ENCODE measurements around the gene DUSP21. TPM values are rescaled to one million over a fixed set of nuclear protein-coding genes. Genes with fewer than 3 reads are reported as not detected.

Gene DUSP21
- total RNA-seq, 1 donor: not detected

DNA sequence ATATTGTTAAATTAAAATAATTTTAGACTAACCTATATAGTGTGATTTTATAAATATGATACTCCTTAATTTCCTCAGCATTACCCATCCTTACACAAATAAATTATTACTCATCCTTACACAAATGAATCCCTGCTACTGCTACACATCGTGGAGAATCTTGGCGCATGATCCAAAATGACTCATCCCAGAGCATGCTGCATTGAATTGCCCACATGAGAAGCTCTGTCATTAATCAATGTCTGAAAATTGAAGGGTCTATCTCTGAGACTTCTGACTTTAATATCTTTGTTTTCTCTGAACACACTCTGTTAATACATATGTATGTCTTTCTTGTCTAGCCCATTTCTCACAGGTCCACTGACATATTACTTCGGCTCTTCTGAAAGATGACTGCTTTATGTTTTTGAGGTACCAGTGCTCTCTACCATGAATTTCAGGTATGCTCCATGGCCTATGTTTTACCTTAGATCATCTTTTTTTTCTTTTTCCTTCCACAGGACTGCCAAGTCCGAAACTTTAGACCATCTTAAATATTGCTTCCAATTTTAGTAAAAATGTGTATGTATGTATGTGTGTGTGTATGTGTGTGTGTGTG is 15.7 kb upstream of the DUSP21 start:
- Histone ChIP-seq H4K20me1 (ENCODE audit: insufficient read depth, low read length) (no peaks in the 10 kb centered on the region), H2AFZ (ENCODE audit: low read length) (no peak overlapping the region), H3K9me3 (ENCODE audit: low read depth, low read length) (no peaks in the 10 kb centered on the region), H3K79me2 (ENCODE audit: insufficient read depth, low read length) (no peaks in the 10 kb centered on the region), H3K4me1 (ENCODE audit: insufficient read depth, low read length) (no peaks in the 10 kb centered on the region), H3K36me3 (ENCODE audit: insufficient read depth, low read length) (no peaks in the 10 kb centered on the region), H3K4me3 (ENCODE audit: insufficient read depth, low read length) (no peak overlapping the region), H3K27ac (ENCODE audit: low read depth, low read length) (no peak overlapping the region), H3K27me3 (ENCODE audit: insufficient read depth, low read length) (peaks cover 3% of the 10 kb centered on the region), H3K4me2 (ENCODE audit: insufficient read depth, low read length) (no peak overlapping the region)
- no peak for TF ChIP-seq CTCF (IDR thresholded peaks at IDR 0.05; ENCODE audit: extremely low read depth, low read depth, low read length)
- peak; percentile 71 for DNase-seq (ENCODE audit: insufficient read length, low spot score, missing footprints)

DNA sequence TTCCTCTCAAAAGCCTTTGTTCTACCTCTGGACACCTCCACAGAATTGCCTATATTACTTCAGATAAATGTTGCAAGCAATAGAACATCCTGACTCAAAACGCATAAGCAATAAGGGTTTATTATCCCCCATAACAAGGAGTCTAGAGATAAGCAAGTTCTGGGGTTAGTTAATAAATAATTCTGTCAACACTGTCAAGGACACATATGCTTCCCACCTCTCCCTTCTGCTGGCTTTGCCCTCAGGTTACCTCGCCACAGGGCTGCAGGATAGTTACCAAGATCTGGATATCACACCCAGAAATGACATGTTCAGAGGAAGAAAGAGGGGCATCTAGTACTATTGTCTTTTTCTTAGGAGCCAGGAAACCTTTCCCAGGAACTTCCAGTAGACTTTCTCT is 14.0 kb upstream of the DUSP21 start:
- no peaks in the 10 kb centered on the region for H4K20me1 ChIP-seq (ENCODE audit: insufficient read depth, low read length)
- H3K36me3 ChIP-seq (ENCODE audit: insufficient read depth, low read length): no peaks in the 10 kb centered on the region
- H3K27me3 ChIP-seq (ENCODE audit: insufficient read depth, low read length): peaks cover 3% of the 10 kb centered on the region
- H3K79me2 ChIP-seq (ENCODE audit: insufficient read depth, low read length): no peaks in the 10 kb centered on the region
- no peak overlapping the region for H3K4me3 ChIP-seq (ENCODE audit: insufficient read depth, low read length)
- no peak overlapping the region for H2AFZ ChIP-seq (ENCODE audit: low read length)
- no peak overlapping the region for H3K4me2 ChIP-seq (ENCODE audit: insufficient read depth, low read length)
- TF ChIP-seq CTCF (IDR thresholded peaks at IDR 0.05; ENCODE audit: extremely low read depth, low read depth, low read length): no peak
- H3K27ac ChIP-seq (ENCODE audit: low read depth, low read length): no peak overlapping the region
- no peak for DNase-seq (ENCODE audit: insufficient read length, low spot score, missing footprints)
- H3K9me3 ChIP-seq (ENCODE audit: low read depth, low read length): no peaks in the 10 kb centered on the region
- no peaks in the 10 kb centered on the region for H3K4me1 ChIP-seq (ENCODE audit: insufficient read depth, low read length)

- Histone ChIP-seq H2AFZ (ENCODE audit: low read length) (no peak overlapping the region), H3K27me3 (ENCODE audit: insufficient read depth, low read length) (no peaks in the 10 kb centered on the region), H3K27ac (ENCODE audit: low read depth, low read length) (no peak overlapping the region), H3K79me2 (ENCODE audit: insufficient read depth, low read length) (no peaks in the 10 kb centered on the region), H4K20me1 (ENCODE audit: insufficient read depth, low read length) (no peaks in the 10 kb centered on the region), H3K36me3 (ENCODE audit: insufficient read depth, low read length) (no peaks in the 10 kb centered on the region), H3K4me2 (ENCODE audit: insufficient read depth, low read length) (no peak overlapping the region), H3K4me3 (ENCODE audit: insufficient read depth, low read length) (no peak overlapping the region), H3K9me3 (ENCODE audit: low read depth, low read length) (no peaks in the 10 kb centered on the region), H3K4me1 (ENCODE audit: insufficient read depth, low read length) (no peaks in the 10 kb centered on the region)
- no peak for DNase-seq (ENCODE audit: insufficient read length, low spot score, missing footprints)
- TF ChIP-seq CTCF (IDR thresholded peaks at IDR 0.05; ENCODE audit: extremely low read depth, low read depth, low read length): no peak
Measured at GRCh38 chrX:44842550-44843317, 1.1 kb upstream of the DUSP21 start.

GRCh38 chrX:44843318-44843702 is 511 bp upstream of the DUSP21 start:
- no peak overlapping the region for H3K4me2 ChIP-seq (ENCODE audit: insufficient read depth, low read length)
- no peak for DNase-seq (ENCODE audit: insufficient read length, low spot score, missing footprints)
- H3K4me3 ChIP-seq (ENCODE audit: insufficient read depth, low read length): no peak overlapping the region
- H2AFZ ChIP-seq (ENCODE audit: low read length): no peak overlapping the region
- no peaks in the 10 kb centered on the region for H3K9me3 ChIP-seq (ENCODE audit: low read depth, low read length)
- no peaks in the 10 kb centered on the region for H3K79me2 ChIP-seq (ENCODE audit: insufficient read depth, low read length)
- TF ChIP-seq CTCF (IDR thresholded peaks at IDR 0.05; ENCODE audit: extremely low read depth, low read depth, low read length): no peak
- no peaks in the 10 kb centered on the region for H3K36me3 ChIP-seq (ENCODE audit: insufficient read depth, low read length)
- no peaks in the 10 kb centered on the region for H4K20me1 ChIP-seq (ENCODE audit: insufficient read depth, low read length)
- H3K27ac ChIP-seq (ENCODE audit: low read depth, low read length): no peak overlapping the region
- no peaks in the 10 kb centered on the region for H3K27me3 ChIP-seq (ENCODE audit: insufficient read depth, low read length)
- no peaks in the 10 kb centered on the region for H3K4me1 ChIP-seq (ENCODE audit: insufficient read depth, low read length)
